GM18507 (cell line): ENCODE data around the gene COCH.
"Not testable (repeated sequence)": the region's sequence is repeated elsewhere in the genome, so short reads cannot be mapped to it uniquely, and the experiment has no call there.

Source experiments
- DNase-seq: peaks from one replicate; pipeline ENCODE4 v3.0.0; 2011; ENCODE audit warnings: low read depth; ENCODE audit not compliant: insufficient read length; ENCODE audit errors: extremely low spot score
- FAIRE-seq: peaks from 2 replicates; lab custom pipeline; 2011; peaks lifted over from hg19 to GRCh38; lab: Jason Lieb, UNC

Gene COCH

DNA sequence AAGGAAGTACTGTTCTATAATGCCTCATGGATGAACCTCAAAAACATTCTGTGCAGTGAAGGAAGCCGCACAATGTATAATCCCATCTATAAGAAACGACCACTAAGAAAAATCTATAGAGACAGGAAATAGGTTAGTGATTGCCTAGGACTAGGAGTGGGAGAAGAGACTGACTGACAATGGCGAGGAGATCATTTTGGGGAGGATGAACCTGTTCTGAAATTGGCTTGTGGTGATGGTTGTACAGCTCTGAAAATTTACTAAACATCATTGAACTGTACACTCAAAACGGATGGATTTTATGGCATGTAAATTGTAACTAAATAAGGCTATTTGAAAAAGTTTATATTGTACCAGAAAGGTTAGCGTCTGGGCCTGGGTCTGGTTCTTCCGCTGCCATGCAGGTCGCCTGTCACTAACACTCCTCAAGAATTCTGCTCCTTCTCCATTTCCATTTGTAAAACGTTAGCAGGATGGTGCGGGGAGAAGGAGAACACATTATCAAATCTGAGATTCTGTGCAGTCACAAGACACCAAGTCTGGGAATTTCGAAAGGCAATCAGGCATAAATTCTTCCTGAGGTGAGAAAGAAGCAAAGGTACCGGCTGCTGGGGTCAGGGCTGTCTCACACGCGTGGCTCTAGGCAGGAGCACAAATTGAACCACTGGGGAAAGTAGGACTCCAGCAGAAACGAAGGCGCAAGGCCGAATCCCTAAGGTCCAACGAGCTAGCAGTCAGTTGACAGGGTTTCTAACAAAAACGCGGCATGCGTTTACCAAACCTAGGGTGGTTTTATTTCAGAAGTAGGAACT is 845 bp upstream of the COCH start:
- no peak for FAIRE-seq
- DNase-seq, result no peak

GRCh38 chr14:30874999-30875787 is 834 bp downstream of the COCH start:
- DNase-seq (no peak), FAIRE-seq (no peak)

DNA sequence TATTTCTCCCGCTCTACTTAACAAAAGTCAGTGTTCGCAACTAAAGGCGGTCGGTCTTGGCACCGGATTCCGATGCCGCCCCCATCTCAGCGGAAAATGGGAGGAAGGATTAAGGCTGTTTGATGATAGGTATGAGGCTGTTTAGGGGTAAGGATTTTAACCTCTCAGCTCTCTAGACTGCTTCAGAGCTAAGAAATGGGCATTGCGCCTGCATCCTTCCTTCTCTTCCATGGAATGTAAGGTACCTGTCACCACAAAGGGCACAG is 1.4 kb downstream of the COCH start:
- DNase-seq (no peak), FAIRE-seq (no peak)

DNA sequence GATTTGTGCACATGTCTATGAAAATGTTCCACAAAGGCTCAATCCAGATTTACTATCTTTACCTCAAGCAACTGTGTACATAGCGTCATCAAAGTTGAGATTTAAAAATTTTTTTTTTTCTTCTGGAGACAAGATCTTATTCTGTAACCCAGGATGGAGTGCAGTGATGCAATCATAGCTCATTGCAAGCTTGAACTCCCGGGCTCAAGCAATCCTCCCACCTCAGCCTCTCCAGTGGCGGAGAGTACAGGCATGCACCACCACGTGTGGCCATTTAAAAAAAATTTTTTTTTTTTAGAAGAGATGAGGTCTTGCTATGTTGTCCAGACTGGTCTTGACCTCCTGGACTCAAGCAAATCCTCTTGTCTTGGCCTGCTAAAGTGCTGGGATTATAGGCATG is 2.3 kb downstream of the COCH start:
- DNase-seq (no peak), FAIRE-seq (peak; percentile 29)

DNA sequence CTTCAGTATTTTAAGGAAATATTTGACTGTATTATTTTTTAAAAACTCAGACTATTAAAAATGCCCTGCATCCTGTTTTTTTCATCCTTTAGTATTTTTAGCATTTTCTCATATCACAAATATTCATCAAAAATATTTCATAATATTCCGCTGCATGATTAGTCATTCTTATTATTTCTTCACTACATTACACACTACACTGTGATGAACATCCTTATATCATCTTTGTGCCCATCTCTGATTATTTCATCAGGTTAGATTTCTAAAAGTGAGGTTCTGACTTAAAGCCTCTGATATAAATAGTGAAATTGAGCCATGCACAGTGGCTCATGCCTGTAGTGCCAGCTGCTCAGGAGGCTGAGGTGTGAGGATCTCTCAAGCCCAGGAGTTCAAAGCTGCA is 8.1 kb downstream of the COCH start:
- no peak for FAIRE-seq
- DNase-seq, result no peak

- DNase-seq, result no peak
- FAIRE-seq, result no peak
These were observed 9.3 kb downstream of the COCH start for GRCh38 chr14:30883508-30884294.

- DNase-seq (no peak), FAIRE-seq (no peak)
These were observed 10.5 kb downstream of the COCH start for GRCh38 chr14:30884901-30885300.

GRCh38 chr14:30885840-30886740 is 11.7 kb downstream of the COCH start:
- DNase-seq (no peak), FAIRE-seq (no peak)

DNA sequence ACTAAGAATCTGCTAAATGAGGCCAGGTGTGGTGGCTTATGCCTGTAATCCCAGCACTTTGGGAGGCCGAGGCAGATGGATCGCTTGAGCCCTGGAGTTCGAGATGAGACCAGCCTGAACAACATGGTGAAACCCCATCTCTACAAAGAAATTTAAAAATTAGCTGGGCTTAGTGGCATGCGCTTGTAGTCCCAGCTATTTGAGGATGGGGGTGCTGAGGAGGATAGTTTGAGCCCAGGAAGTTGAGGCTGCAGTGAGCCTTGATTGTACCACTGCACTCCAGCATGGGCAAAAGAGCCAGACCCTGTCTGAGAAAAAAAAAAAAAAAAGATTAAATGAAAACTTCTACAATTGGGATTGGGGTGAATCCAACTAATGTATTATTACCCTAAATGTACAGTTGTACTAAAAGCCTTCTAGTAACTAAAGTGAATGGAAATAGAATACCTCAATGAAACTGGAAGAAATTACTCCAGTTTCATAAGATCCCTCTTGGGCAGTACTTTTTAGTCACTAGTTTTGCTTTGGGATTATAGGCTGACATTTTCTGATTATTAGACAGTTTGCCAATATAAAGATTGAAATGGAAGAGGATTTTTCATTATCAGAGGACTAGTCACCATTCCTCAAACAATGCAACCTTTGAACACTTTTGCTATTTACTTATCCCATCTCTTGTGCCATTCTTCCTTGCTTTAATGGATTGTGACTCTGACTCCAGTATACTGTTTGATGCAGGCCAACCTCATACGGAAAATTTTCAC is 14.3 kb downstream of the COCH start:
- FAIRE-seq, result no peak

GRCh38 chr14:30889244-30889594 is 14.9 kb downstream of the COCH start:
- no peak for FAIRE-seq
- DNase-seq, result no peak

More for the DNA sequence above, 14.3 kb downstream of the COCH start:
- DNase-seq, result no peak

DNA sequence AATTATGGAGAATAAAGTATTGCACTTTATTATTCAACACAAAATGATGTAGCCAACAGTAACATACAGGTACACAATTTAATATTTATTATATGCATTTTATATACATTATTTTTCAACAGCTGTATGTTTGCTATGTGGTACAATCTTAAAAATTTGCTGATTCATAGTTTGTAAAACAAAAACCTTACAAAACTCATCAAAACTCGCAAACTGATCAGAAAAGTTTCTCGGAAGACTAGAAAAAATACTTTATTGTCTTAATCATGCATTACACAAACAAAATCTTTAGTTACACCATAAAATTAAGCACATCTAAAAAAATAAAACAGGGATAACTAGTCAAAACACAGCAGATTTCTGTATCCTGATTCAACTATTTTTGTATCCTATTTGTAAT is 19.5 kb downstream of the COCH start:
- FAIRE-seq, result no peak
- no peak for DNase-seq

- FAIRE-seq, result no peak
- no peak for DNase-seq
These were observed 20.7 kb downstream of the COCH start for GRCh38 chr14:30894923-30895515.

- FAIRE-seq (no peak), DNase-seq (no peak)
These were observed 22.1 kb downstream of the COCH start for GRCh38 chr14:30896435-30896834.

DNA sequence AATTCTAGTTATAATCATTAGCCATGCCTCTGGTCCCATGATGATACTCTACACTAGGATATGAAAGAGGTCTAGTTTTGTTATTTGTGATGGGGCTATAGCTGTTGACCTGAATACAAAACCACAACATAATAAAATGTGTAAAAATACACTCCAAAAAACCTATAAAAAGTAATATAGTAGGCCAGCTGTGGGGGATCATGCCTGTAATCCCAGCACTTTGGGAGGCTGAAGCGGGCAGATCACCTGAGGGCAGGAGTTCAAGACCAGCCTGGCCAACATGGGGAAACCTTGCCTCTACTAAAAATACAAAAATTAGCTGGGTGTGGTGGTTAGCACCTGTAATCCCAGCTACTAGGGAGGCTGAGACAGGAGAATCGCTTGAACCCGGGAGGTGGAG is 22.8 kb downstream of the COCH start:
- not testable (repeated sequence) for DNase-seq, FAIRE-seq

- no peak for FAIRE-seq
- no peak for DNase-seq
These were observed 29.1 kb downstream of the COCH start for GRCh38 chr14:30903285-30904124.

- FAIRE-seq, result peak; percentile 26
- no peak for DNase-seq
These were observed 32.6 kb downstream of the COCH start for GRCh38 chr14:30906752-30907658.

GRCh38 chr14:30907659-30908057 is 33.3 kb downstream of the COCH start:
- no peak for DNase-seq
- no peak for FAIRE-seq
